HepG2 (cell line): ENCODE measurements around the gene MBTPS1.

ENCODE experiments used
- HDAC1 ChIP-seq: sonication (generic); formaldehyde crosslinking; IDR thresholded peaks from 2 replicates; pipeline ENCODE4 v1.5.1; 2020; ENCODE audit warnings: mild to moderate bottlenecking, missing genetic modification reagents
- RFX5 ChIP-seq: IDR thresholded peaks from 2 replicates; pipeline ENCODE4 v1.6.1; 2011; ENCODE audit warnings: low read depth, low read length, improper control_type of control experiment
- TF ChIP-seq, protein P1 (sequence below): sonication (generic); formaldehyde crosslinking; IDR thresholded peaks from 2 replicates; pipeline ENCODE4 v1.4.0; 2020; ENCODE audit warnings: missing genetic modification reagents

DNA sequence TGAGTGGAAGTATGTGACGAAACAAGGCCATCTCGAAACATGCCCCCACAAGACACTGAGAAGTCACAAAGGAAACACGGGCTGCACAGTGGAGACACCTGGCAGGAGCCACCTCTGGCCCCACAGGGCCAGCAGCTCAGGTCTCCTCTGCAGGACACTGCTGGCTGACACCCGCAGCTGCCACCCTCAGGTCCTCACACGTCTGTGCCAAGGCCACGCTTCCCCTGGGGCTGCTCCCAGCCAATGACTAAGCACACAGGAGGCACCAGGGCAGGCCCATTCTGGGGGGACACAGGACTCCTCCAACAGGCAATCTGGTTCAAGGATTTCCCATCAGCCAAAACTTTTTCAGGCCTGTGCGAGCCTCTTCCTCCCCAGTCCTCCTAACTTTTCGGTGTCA is 36.4 kb downstream of the MBTPS1 start:
- TF ChIP-seq HDAC1: no peak
- TF ChIP-seq, protein P1, sequence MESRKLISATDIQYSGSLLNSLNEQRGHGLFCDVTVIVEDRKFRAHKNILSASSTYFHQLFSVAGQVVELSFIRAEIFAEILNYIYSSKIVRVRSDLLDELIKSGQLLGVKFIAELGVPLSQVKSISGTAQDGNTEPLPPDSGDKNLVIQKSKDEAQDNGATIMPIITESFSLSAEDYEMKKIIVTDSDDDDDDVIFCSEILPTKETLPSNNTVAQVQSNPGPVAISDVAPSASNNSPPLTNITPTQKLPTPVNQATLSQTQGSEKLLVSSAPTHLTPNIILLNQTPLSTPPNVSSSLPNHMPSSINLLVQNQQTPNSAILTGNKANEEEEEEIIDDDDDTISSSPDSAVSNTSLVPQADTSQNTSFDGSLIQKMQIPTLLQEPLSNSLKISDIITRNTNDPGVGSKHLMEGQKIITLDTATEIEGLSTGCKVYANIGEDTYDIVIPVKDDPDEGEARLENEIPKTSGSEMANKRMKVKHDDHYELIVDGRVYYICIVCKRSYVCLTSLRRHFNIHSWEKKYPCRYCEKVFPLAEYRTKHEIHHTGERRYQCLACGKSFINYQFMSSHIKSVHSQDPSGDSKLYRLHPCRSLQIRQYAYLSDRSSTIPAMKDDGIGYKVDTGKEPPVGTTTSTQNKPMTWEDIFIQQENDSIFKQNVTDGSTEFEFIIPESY: no peak
- no peak for TF ChIP-seq RFX5
